Tibial nerve (tissue), 4 donors: Measurements from ENCODE around the gene MMP27.

Experiments used
- EP300 ChIP-seq, 2 donors: sonication (generic); formaldehyde crosslinking; IDR thresholded peaks; one replicate each; pipeline ENCODE4 v1.6.1; 2017; ENCODE audit warnings: antibody characterized with exemption in 2 of 2, mild to moderate bottlenecking in 1 of 2
- POLR2A ChIP-seq, 2 donors: fragments of 450-650 bp; IDR thresholded peaks; one replicate each; pipeline ENCODE4 v1.6.1; 2017; ENCODE audit warnings: antibody characterized with exemption in 2 of 2, mild to moderate bottlenecking in 2 of 2, moderate library complexity in 2 of 2
- TF ChIP-seq, protein P1 (sequence below), 5 experiments: fragments of 200-600 bp in 3 of 5; fragments of 450-650 bp in 2 of 5; sonication (generic) in 3 of 5; IDR thresholded peaks; one replicate each; pipeline ENCODE4 v1.5.1; 2016 to 2019; ENCODE audit warnings: antibody characterized with exemption in 5 of 5, mild to moderate bottlenecking in 3 of 5, moderate library complexity in 2 of 5

DNA sequence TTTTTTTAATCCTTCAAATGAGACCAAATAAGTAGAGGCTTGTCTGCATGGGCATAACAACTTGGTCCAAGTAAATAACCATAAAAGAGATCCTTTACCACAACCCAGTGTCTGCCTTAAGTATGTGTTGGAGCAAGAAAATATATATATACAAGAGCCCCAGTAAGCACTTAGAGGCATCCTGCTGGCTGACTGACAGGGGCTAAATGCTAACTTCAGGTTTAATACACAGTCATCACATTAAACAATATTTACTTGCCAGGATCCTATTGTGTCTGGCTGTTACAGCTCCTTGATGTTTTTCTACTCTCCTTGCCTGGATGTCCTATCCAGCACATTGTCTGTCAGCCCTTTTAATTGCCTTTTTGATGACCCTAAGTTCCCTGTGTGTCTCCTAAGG lies 43.0 kb downstream of the MMP27 start:
- TF ChIP-seq, protein P1, sequence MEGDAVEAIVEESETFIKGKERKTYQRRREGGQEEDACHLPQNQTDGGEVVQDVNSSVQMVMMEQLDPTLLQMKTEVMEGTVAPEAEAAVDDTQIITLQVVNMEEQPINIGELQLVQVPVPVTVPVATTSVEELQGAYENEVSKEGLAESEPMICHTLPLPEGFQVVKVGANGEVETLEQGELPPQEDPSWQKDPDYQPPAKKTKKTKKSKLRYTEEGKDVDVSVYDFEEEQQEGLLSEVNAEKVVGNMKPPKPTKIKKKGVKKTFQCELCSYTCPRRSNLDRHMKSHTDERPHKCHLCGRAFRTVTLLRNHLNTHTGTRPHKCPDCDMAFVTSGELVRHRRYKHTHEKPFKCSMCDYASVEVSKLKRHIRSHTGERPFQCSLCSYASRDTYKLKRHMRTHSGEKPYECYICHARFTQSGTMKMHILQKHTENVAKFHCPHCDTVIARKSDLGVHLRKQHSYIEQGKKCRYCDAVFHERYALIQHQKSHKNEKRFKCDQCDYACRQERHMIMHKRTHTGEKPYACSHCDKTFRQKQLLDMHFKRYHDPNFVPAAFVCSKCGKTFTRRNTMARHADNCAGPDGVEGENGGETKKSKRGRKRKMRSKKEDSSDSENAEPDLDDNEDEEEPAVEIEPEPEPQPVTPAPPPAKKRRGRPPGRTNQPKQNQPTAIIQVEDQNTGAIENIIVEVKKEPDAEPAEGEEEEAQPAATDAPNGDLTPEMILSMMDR (IDR thresholded peaks at IDR 0.05), result no peak
- TF ChIP-seq EP300 (IDR thresholded peaks at IDR 0.05) (no peak), POLR2A (IDR thresholded peaks at IDR 0.05) (no peak)
